Stimulated activated CD4-positive, alpha-beta T cell treated with anti-CD3 and anti-CD28 coated beads, TNF-alpha, amount 100 ng/mL, for 48 hours (primary cell): ENCODE results near the gene CD72.
A peak's percentile ranks its signal among the peaks of the same experiment; 100 is the strongest.

Source experiments
- DNase-seq, 3 donors: peaks; one replicate each; pipeline ENCODE4 v3.0.0-alpha.2; 2020; ENCODE audit warnings: low read depth in 3 of 3

Gene CD72, protein sequence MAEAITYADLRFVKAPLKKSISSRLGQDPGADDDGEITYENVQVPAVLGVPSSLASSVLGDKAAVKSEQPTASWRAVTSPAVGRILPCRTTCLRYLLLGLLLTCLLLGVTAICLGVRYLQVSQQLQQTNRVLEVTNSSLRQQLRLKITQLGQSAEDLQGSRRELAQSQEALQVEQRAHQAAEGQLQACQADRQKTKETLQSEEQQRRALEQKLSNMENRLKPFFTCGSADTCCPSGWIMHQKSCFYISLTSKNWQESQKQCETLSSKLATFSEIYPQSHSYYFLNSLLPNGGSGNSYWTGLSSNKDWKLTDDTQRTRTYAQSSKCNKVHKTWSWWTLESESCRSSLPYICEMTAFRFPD

DNA sequence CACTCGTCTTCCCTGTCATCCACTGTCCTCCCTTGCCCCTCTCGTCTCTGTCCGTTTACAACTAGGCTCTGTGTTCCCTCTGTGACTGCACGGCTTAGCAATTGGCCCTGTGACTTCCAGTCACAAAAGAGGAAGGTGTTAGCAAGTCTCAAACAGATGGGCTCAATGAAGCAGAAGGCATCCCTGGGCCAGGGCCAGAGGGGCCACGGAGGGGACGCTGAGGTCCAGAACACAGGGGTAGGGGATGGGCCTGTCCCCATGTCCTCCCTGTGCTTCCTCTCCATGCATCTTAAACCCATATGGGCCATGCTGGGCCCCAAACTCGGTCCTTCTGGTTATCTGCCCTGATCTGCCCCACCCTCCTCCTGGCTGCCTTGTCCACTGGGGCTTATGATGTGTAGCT lies at the start of gene CD72:
CD72 (minus strand) TSS at position 89 of the 403 bp plus-strand sequence. CDS start 110 bp downstream, outside the sequence.
- no peak for DNase-seq

DNA sequence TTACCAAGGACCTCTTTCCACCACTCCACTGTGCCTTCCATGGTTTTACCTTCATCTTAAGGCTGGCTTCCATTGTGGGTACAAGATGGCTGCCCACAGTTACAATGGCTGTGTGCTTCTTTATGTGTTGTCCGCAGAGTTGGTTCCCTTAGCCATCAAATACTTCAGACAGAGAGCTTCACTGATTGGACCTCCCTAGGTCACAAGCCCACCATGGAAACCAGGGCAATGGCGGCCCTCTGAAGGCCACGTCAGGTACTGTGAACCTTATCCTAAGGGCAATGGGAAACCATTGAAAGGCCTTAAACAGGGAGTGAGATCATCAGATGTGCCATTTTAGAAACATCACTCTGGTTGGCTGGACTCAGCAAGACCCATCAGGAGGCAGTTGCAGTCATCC lies 49.7 kb upstream of the CD72 start:
- no peak for DNase-seq

DNA sequence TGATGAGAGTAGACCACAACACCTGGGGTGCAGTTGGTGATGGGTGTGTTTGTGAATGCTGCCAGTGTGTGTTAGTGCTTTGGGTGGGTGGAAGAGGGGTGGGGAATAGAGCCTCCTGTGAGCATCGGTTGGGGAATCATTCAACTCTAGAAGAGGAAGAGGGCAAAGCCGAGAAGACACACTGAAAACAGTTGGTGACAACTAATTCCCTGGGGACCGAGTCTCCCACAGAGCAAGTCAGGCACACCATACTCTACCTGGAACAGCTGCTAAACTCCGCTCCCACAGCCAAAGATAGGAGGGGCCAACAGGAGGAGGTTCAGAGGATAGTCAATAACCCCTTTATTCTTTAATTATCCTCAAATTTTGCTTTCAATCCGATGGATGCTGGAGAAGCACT lies 48.3 kb upstream of the CD72 start:
- no peak for DNase-seq

DNA sequence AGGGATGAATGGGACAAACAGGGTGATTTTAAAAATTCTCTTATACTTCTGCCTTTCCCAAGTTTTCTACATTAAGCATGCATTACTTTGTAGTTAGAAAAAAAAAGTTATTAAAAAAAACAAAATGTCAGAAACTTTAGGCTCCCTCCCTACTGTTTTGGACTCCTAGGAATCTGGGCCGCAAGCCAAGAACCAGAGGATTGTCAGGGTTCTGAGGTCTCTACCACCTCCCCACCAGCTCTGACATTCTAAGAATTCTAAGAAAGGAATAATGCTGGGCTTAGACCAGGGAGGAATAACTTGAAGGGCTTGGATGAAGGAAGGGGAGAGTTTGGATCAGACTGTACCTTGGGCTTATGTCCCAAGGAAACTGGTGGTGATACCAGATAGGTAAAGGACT lies 47.8 kb upstream of the CD72 start:
- no peak for DNase-seq

DNA sequence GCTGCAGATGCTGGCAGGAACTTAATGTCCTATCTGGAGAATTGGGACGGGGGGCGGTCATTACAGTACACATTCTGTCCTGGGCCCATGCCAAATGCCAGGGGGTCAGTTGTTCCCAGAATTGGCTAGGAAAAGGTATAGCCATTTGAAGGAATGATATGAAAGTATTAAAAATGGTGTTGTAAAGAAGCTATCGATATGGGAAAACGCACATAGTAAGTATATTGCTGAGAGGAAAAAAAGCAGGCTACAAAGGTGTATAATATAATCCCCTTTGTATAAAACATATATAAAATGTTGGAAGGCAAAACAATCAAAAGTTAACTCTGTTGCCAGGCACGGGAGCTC lies 47.2 kb upstream of the CD72 start:
- no peak for DNase-seq

DNA sequence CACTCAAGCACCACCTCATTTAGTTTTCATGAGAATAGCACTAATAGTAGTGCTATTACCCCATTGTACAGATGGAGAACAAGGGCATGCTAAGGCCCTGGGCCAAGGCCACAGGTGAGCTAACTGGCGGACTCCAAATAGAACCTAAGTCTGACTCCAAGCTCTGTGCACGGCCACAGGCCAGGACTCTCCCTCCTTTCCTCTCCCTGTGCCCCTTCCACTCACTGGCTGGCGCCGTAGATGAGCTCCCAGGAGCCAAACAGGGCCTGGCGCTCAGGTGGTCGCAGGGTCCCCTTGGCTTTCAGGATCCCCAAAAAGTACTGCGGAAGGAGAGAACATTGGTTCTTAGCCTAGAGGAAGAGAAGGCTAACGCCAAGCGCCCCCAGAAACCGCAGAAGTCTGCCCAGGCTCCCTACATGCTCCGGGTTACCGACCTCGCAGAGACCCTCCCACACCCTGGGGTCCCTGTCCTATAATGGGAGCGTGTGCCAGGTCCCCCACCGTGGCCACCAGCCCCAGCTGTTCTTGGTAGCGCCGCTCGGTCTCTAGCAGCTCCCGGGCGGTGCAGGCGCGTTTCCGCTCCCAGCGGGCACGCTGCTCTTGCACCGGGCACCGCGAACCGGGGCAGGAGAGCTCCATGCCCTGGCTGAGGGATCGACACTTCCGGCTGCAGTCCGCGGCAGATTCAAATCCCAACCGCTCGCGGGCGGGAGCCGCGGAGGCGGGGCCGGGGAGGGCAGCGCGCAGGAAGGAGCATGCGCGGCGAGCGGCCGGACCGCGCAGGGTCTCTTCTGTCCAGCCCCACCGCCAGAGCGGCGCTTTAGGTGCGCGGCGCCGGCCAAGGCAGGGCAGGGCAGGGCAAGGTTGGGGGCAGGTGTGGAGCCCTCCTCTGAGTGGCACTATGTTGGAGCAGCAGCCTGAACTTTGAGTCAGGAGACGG lies 46.6 kb upstream of the CD72 start, which contains the start of gene ARHGEF39:
ARHGEF39 (minus strand) TSS at position 665 of the 940 bp plus-strand sequence; CDS start at position 639, 26 bp downstream.
- peak; percentile 54 to 66 (median 61) for DNase-seq

DNA sequence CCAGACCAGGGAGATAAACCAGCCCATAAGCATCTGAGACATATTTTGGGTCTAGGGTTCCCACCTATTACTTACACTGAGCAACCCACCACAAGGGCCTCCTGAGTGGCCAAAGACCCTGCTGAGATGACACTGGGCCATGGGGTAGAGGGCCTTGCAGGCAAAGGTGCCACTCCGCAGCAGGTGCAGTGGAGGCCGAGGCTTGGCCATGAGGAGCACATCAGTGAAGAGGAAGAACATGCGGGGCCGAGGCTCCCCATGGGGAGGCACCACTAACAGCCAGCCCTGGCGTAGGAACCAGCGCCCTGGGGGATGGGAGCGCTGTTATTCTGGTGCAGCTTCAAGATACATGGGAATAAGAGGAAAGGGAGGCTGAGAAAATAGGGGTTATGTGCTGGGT lies 44.2 kb upstream of the CD72 start:
- no peak for DNase-seq

DNA sequence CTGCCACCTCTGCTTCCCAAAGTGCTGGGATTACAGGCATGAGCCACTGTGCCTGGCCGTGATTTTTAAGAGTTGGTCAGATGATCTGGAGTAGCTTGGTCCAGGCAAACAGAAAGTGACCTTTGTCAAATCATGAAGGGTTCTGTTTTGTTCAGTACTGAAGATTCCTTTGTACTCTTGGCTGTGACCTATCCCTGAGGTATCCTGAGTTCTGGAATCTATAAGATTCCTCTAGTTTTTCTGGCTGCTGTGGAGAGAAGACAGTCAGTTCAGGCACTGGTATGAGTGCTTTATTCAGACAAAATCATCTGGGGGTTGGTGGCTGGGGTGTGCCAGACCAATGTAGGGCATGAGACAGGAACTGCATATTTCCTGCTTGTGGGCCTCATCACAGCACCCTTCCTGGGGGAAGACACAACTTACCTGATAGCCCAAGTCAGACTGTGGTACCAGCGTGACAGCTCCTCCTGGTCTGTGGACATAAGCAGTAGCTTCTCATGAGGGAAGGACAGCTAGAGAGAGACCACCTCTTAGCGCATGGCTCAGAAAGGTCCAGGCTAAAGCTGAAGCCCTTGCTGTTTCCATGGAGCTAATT lies 43.6 kb upstream of the CD72 start:
- DNase-seq = no peak

DNA sequence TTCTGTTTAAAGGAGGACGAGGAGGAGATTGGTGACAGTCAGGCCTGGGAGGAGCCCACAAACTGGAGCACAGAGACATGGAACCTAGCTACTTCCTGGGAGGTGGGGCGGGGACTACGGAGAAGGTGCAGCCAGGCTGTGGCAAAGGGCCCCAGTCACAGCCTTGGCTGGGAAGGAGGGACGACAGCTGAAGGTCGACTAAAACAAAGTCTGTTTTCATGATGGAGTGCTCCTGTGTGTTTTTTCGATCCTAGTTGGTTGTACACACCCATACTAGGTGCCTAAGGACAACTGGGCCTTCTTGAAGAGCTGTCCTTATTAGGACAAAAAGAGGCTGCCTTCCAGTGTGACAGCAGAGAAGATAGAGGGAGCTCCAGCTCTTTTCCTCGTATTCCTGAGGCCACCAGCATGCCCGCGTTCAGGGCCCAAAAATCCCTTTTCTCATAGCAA lies 42.8 kb upstream of the CD72 start:
- no peak for DNase-seq

DNA sequence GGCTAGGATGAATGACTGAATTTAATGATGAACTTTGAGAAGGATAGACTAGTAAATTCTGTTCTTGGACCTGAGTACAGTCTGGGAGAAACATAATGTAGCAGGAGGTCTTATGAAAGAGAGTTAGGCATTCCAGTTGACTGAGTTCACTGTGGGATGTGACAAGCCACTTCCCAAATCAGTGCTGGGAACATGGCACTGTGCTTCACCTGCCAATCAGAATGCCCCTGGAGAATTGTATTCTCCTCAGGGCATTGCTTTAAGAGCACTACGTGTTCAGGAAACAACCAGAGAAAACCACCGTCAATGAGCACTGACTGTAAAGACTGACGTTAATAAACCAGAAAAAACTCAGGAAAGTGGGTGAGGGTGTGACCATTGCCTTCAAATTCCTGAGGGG lies 41.1 kb upstream of the CD72 start:
- DNase-seq = no peak

DNA sequence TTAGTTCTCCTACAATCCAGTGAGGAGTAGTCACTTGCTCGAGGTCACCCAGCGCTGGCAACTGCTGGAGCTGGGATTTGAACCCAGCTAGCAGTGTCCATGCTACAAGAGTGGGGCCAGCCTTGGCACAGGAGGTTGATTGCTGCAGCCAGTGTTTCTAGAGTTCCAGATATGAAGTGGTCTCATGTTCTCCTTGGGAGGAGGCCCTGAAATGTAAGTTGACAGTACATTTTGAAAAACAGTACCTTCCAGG lies 40.7 kb upstream of the CD72 start:
- no peak for DNase-seq

DNA sequence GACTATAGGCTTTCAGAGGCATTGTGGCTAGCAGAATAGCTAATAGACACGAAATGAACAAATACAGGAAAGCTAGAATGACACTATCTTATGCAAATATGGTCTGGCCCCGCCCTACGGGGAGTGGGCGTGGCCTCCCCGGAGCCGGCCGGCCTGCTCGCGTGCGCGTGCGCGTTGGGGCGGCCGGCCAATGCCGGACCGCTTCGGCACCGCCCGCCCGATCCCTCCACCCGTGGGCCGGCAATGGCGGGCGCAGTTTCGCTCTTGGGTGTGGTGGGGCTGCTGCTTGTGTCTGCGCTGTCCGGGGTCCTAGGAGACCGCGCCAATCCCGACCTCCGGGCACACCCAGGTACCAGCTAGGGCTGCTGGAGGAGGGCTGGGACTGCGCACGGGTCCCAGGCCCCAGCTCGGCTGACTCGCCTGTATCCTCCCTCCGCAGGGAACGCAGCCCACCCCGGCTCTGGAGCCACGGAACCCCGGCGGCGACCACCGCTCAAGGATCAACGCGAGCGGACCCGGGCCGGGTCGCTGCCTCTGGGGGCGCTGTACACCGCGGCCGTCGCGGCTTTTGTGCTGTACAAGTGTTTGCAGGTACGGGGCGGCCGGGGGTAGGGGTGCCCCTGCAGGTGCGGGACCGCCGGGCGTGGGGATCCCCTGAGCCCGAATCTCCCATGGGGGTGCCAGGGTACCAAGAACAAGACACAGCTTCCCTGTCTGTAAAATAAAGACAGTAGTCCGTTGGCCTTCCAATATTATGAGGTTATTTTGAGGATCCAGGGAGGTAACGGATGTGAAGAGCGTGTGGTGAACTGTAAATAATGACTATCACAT lies 40.1 kb upstream of the CD72 start, which contains the start of gene CCDC107:
CCDC107 (plus strand) TSS at position 156 of the 831 bp plus-strand sequence; CDS start at position 244, 88 bp downstream.
- peak; percentile 57 to 78 (median 71) for DNase-seq

DNA sequence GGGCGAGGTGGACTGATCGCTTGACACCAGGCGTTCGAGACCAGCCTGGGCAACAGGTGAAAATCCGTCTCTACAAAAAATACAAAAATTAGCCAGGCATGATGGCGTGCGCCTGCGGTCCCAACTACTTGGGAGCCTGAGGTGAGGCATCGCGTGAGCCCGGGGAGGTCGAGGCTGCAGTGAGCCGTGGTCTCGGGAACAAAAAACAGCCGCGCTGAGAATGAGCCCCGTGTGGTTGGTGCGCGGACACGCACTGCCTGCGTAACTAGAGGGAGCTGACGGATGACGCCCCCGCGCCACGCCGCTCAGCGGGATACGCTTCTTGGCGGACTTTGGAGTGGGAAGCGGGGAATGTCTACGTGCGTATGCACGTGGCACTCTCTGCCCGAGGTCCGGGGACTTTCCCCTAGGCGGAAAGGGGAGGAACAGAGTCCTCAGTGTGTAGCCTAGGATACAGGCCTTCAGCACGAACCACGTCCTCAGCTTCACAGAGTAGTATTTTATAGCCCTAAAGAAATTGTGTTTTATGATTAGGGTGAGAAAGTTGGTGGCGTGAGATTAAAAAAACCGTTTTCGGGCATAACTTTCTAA lies 39.4 kb upstream of the CD72 start, which contains the start of gene RMRP:
RMRP (minus strand) TSS at position 474 of the 591 bp plus-strand sequence.
- peak; percentile 89 to 95 (median 94) for DNase-seq

DNA sequence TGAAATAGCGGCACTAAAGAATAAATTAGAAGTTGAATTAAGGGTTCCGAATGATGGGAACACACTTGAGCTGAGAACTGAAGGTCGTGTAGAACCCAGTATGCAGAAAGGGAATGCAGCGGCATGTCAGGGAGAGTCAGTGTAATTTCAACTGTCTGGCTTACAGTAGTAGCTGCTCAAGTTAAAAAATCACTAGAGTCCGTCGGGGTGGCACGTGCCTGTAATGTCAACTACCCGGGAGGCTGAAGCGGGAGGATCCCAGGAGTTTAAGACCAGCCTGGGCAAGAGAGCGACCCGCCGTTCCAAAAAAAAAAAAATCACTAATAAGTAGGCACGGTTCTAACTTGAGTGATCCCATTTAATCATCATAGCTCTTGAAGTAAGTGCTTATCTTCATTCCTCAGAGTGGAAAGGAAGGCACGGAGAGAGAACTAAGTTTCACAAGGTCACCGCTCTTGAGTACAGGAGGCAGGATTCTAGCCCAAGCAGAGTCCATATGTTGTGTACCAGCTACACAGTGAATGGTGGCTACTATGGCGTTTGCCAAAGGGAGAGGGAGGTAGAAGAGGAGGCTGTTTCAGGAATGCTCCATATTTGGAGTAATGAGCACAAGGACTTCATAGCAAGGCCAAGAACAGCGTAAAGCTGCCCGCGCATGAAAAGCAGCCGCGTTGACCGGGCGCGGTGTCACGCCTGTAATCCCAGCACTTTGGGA lies 38.8 kb upstream of the CD72 start:
- DNase-seq = no peak

DNA sequence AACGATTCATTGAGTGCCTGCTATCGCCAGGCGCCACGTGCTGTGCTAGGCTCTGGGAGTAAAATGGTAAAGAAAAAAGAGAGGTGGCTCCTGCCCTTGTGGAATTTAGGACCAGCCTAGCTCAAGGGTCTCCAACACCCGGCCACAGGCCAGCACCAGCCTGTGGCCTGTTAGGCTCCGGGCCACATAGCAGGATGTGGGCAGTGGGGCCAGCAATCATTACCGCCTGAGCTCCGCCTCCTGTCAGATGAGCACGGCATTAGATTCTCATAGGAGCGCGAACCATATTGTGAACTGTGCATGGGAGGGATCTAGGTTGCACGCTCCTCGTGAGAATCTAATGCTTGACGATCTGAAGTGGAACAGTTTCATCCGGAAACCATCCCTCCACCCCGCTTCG lies 38.1 kb upstream of the CD72 start:
- DNase-seq = no peak

DNA sequence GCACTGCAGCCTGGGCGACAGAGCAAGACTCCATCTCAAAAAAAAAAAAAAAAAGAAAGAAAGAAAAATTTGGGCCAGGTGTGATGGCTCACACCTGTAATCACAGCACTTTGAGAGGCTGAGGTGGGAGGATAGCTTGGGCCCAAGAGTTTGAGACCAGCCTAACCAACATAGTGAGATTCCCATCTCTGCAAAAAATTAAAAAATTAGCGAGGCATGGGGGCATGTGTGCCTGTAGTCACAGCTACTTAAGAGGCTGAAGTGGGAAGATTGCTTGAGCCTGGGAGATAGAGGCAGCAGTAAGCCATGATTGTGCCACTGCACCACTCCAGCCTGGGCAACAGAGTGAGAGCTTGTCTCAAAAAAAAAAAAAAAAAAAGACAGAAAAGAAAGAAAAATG lies 35.4 kb upstream of the CD72 start:
- no peak for DNase-seq

DNA sequence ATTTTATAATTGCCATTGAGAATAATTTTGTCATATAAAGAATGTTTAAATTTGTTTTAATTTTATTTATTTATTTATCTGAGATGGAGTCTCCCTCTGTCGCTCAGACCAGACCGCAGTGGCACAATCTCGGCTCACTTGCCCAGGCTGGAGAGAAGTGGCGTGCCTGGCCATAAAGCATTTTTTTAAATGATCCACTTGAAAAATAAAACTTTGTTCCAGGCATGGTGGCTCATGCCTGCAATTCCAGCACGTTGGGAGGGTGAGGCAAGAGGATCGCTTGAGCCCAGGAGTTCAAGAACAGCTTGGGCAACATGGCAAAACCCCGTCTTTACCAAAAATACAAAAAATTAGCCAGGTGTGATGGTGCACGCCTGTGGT lies 34.6 kb upstream of the CD72 start:
- DNase-seq = no peak

DNA sequence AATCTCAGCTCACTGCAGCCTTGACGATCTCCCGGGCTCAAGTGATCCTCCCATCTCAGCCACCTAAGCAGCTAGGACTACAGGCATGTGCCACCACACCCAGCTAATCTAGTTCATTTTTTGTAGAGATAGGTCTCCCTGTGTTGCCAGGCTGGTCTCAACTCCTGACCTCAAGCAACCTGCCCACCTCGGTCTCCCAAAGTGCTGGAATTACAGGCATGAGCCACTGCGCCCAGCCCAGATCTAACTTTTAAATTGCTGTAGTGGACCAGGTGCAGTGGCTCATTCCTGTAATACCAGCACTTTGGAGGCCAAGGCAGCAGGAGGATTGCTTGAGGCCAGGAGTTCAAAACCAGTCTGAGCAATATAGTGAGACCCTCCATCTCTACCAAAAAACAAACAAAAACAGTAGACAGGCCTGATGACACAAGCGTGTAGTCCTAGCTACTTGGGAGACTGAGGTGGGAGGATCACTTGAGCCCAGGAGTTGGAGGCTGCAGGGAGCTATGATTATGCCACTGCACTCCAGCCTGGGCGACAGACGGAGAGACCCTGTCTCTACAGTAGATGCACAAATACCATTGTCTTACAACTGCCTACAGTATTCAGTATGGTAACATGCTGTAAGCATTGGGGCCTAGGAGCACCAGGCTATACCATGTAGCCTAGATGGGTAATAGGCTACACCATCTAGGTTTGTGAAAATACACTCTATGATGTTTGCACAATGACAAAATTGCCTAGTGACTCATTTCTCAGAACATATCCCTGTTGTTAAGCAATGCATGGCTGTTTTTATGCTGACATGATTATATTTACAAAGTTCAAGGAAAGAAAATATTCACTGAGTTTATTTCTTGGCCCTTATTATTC lies 34.0 kb upstream of the CD72 start:
- DNase-seq = no peak
